ENCODE results near the gene TBC1D22A. TPM values are rescaled to one million over a fixed set of nuclear protein-coding genes. Genes with fewer than 3 reads are reported as not detected.

Gene TBC1D22A
- total and polyA plus RNA-seq, 2 donors (not counting 3 experiments of a cell fraction or from before 2014, with no cell fraction given) = 26.1 to 32.4 TPM

DNA sequence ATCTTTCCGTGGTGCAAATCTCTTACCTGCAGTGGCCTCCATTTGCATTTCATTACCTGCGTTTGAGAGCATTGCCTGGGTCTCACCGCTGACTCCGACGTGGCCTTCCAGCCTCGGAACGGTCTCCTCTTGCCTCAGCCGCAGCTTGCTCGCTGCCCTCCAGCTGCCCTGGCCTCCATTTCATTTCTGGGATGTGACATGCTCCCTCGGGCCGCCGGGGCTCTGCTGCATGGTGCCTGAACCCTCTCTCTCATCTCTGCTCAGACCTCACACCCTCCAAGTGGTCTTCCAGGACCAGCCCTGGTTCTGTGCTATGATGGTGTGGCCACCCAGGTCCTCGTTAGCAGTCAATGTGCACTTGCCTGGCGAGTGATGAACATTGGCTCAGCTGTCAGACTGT is 229.2 kb downstream of the TBC1D22A start:
- TF ChIP-seq MYC (IDR thresholded peaks at IDR 0.05; ENCODE audit: low read depth, low read length) (no peak), POLR2AphosphoS5 (IDR thresholded peaks at IDR 0.05; ENCODE audit: insufficient read depth, low read depth, low read length) (no peak), FOS (IDR thresholded peaks at IDR 0.05; ENCODE audit: borderline replicate concordance, insufficient read depth, low read length) (no peak), GATA2 (IDR thresholded peaks at IDR 0.05; ENCODE audit: insufficient read depth, insufficient read length, low read depth, low read length) (no peak), POLR2A (IDR thresholded peaks at IDR 0.05; ENCODE audit: low read depth, low read length) (no peak), JUN (IDR thresholded peaks at IDR 0.05; ENCODE audit: borderline replicate concordance, insufficient read depth, insufficient read length, low read depth) (no peak), EZH2 (IDR thresholded peaks at IDR 0.05; ENCODE audit: borderline replicate concordance, low read depth, low read length, severe bottlenecking) (no peak)
- TF ChIP-seq, protein P1, sequence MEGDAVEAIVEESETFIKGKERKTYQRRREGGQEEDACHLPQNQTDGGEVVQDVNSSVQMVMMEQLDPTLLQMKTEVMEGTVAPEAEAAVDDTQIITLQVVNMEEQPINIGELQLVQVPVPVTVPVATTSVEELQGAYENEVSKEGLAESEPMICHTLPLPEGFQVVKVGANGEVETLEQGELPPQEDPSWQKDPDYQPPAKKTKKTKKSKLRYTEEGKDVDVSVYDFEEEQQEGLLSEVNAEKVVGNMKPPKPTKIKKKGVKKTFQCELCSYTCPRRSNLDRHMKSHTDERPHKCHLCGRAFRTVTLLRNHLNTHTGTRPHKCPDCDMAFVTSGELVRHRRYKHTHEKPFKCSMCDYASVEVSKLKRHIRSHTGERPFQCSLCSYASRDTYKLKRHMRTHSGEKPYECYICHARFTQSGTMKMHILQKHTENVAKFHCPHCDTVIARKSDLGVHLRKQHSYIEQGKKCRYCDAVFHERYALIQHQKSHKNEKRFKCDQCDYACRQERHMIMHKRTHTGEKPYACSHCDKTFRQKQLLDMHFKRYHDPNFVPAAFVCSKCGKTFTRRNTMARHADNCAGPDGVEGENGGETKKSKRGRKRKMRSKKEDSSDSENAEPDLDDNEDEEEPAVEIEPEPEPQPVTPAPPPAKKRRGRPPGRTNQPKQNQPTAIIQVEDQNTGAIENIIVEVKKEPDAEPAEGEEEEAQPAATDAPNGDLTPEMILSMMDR (IDR thresholded peaks at IDR 0.05; ENCODE audit: extremely low read depth in 1 of 2, insufficient read depth in 1 of 2, low read depth in 1 of 2, low read length in 2 of 2) = no peak
- TF ChIP-seq, protein P2, sequence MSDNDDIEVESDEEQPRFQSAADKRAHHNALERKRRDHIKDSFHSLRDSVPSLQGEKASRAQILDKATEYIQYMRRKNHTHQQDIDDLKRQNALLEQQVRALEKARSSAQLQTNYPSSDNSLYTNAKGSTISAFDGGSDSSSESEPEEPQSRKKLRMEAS (IDR thresholded peaks at IDR 0.05; ENCODE audit: insufficient read depth, insufficient read length) = no peak
- CTCF ChIA-PET = no interaction called here
- H3K4me1 ChIP-seq (ENCODE audit: control insufficient read depth, extremely low read depth, insufficient read depth, low read length) = no peaks in the 10 kb centered on the region
- DNase-seq (ENCODE audit: low read depth, low spot score) (no peak), FAIRE-seq (no peak)
- no peak overlapping the region for H3K27ac ChIP-seq (ENCODE audit: insufficient read depth, low read depth, low read length)
- peaks cover 0 to 4% of the 10 kb centered on the region in 2 experiments for H3K36me3 ChIP-seq (ENCODE audit: control insufficient read depth in 2 of 2, extremely low read depth in 1 of 2, insufficient read depth in 2 of 2, low read length in 2 of 2)
- H3K4me3 ChIP-seq (replicated peaks in 1 of 3; ENCODE audit: insufficient read depth in 1 of 3, low read depth in 1 of 3, low read length in 3 of 3) = no peak overlapping the region
- H4K20me1 ChIP-seq (replicated peaks; ENCODE audit: control insufficient read depth, extremely low read depth, insufficient read depth, low read length) = no peaks in the 10 kb centered on the region
- no TSS peak for BruUV-seq (replicated peaks)
- no peak overlapping the region for H3K4me2 ChIP-seq (ENCODE audit: insufficient read depth, low read length)
- dilution Hi-C loops (cut with MboI; ENCODE audit: extremely low pct_ligation_motif_present, low sequenced_read_pairs) (no loop called here), intact Hi-C loops (cut with micrococcal nuclease) (no loop called here)
- no peak overlapping the region for H3K9ac ChIP-seq (replicated peaks; ENCODE audit: extremely low read depth, insufficient read depth, low read length)
- no peaks in the 10 kb centered on the region for H3K79me2 ChIP-seq (ENCODE audit: control insufficient read depth, insufficient read depth, low read length)
- no peak overlapping the region for H2AFZ ChIP-seq (ENCODE audit: low read depth, low read length)
- H3K9me3 ChIP-seq (replicated peaks; ENCODE audit: control insufficient read depth, insufficient read depth, low read length) = no peaks in the 10 kb centered on the region
- H3K9me1 ChIP-seq (replicated peaks; ENCODE audit: control insufficient read depth, extremely low read depth, insufficient read depth, low read length) = no peaks in the 10 kb centered on the region
- no peaks in the 10 kb centered on the region for H3K27me3 ChIP-seq (ENCODE audit: control insufficient read depth in 2 of 2, insufficient read depth in 2 of 2, low read length in 2 of 2)
- POLR2A ChIA-PET = no interaction called here
